BJ (cell line): Measurements from ENCODE around the gene TMTC1. TPM values are rescaled to one million over a fixed set of nuclear protein-coding genes. Genes with fewer than 3 reads are reported as not detected.

ENCODE experiments used
- CTCF ChIA-PET: fragments of 350-600 bp; formaldehyde crosslinking; extraction: SDS; loops from one replicate; lab custom pipeline; 2021; ENCODE audit warnings: antibody characterized with exemption, inconsistent platforms; lab: Yijun Ruan, JAX
- POLR2A ChIA-PET: fragments of 300-600 bp; sonication (Branson Sonifier 250); formaldehyde crosslinking; extraction: SDS; loops from one replicate; lab custom pipeline; 2021; ENCODE audit warnings: antibody characterized with exemption; lab: Charles Lee
- DNase-seq: peaks from one replicate; pipeline ENCODE4 v3.0.0-alpha.2; 2011; ENCODE audit warnings: low read depth
- H3K27me3 ChIP-seq: 2 replicates; pipeline ENCODE4 v1.6.0; 2011; ENCODE audit warnings: low read length; ENCODE audit not compliant: control insufficient read depth, insufficient read depth
- H3K36me3 ChIP-seq: 2 replicates; pipeline ENCODE4 v1.5.1; 2011; ENCODE audit warnings: low read length; ENCODE audit not compliant: control insufficient read depth, insufficient read depth
- H3K4me3 ChIP-seq: 2 replicates; pipeline ENCODE4 v1.5.1; 2011; ENCODE audit warnings: low read depth, mild to moderate bottlenecking, control low read depth, low read length
- polyA plus RNA-seq: library from polyadenylated mRNA; depleted of rRNA; stranded (reverse); fragments of >200 nt; gene quantifications from 2 replicates; pipeline ENCODE4 v1.2.3, GENCODE V29; 2011
- TF ChIP-seq, protein P1 (sequence below): IDR thresholded peaks from 2 replicates; pipeline ENCODE4 v1.5.1; 2011; ENCODE audit warnings: low read depth, mild to moderate bottlenecking, control low read depth, inconsistent platforms, low read length, moderate library complexity; ENCODE audit not compliant: insufficient read depth

Gene TMTC1
- polyA plus RNA-seq, 1 experiment, result 21.8 TPM

DNA sequence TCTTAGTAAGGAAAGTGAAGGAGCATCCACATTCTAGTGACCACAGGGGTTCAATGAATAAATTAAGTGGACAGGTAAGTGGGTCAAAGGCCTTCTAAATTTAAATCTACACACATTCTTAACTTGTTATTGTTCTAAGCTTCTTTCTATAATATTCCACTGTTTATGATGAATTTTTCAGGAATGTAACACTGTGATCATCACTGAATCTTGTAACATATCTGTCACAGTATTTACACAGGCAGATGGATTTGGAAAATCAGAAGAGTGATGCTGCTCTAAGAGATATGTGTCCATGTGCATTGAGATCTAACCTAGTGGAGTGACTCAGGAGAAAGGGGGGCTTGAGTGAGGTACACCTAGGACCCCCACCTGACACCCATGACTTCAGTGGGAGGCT lies 170.8 kb downstream of the TMTC1 start:
- TF ChIP-seq, protein P1, sequence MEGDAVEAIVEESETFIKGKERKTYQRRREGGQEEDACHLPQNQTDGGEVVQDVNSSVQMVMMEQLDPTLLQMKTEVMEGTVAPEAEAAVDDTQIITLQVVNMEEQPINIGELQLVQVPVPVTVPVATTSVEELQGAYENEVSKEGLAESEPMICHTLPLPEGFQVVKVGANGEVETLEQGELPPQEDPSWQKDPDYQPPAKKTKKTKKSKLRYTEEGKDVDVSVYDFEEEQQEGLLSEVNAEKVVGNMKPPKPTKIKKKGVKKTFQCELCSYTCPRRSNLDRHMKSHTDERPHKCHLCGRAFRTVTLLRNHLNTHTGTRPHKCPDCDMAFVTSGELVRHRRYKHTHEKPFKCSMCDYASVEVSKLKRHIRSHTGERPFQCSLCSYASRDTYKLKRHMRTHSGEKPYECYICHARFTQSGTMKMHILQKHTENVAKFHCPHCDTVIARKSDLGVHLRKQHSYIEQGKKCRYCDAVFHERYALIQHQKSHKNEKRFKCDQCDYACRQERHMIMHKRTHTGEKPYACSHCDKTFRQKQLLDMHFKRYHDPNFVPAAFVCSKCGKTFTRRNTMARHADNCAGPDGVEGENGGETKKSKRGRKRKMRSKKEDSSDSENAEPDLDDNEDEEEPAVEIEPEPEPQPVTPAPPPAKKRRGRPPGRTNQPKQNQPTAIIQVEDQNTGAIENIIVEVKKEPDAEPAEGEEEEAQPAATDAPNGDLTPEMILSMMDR, result no peak
- H3K36me3 ChIP-seq, result no peaks in the 10 kb centered on the region
- H3K4me3 ChIP-seq, result no peak overlapping the region
- H3K27me3 ChIP-seq, result no peaks in the 10 kb centered on the region
- no peak for DNase-seq
- CTCF ChIA-PET, result no interaction called here
- POLR2A ChIA-PET, result no interaction called here

DNA sequence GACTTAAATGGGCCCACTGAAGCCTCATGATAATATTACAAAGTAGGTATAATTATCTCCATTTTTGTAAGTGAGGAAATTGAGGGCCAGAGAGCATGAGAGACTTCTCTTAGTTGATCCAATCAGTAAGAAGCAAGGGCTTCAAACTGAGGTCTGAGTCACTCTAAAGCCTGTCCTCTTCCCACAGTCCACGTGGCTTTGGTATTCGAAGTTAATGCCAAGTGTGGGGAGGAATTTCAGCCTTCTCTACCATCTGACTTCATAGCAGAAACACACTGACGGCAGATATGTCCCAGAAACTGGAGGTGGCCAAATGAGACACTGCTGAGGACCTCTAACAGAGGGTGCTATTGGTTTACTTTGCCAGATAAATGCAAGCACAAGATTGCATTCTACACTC lies 171.8 kb downstream of the TMTC1 start:
- ChIA-PET CTCF (no interaction called here), POLR2A (interaction anchor here (0.5 kb wide), 1 partner anchor 39 kb away, joined by 3 read pairs; no protein-coding TSS in a partner anchor)
- no peak overlapping the region for H3K4me3 ChIP-seq
- H3K36me3 ChIP-seq, result no peaks in the 10 kb centered on the region
- TF ChIP-seq, protein P1, result no peak
- DNase-seq, result peak; percentile 74
- no peaks in the 10 kb centered on the region for H3K27me3 ChIP-seq

DNA sequence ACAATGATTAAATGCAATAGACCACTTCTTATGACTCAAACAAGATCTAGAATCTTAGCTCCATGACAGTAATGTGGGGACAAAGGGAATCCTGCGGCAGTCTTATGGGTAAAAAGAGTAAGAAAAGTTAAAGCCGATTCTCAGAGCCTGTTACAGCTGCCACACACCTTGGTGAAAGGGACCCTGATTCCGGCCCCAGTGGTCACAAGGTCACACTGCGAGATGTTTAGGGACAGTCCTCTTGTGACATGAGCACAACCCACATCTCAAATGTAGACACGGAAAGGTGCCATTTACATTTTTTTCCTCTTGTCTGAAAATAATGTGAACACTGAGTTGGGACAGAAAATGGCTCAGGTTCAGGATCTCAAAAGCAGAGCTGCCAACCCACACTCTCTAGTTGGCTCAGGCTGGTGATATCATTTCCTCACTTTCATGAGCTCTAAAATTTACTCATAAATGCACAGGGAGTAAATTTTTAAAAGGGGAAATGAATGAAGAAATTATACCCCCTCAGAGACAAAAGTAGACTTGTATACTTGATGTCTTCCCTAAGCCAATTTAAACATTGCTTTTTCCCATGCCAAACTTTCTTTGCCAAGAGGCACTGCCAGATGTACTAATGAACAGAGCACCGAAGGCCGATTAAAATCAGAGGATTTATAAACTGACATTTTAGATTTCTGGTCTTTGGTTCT lies 173.1 kb downstream of the TMTC1 start:
- DNase-seq, result no peak
- ChIA-PET POLR2A (interaction anchor here (0.7 kb wide), 1 partner anchor 9 kb away, joined by 3 read pairs; no protein-coding TSS in a partner anchor), CTCF (interaction anchor here (0.9 to 1.0 kb wide), 2 partner anchors 54 to 91 kb away, joined by 3 to 4 read pairs; no protein-coding TSS in a partner anchor)
- Histone ChIP-seq H3K27me3 (no peaks in the 10 kb centered on the region), H3K36me3 (no peaks in the 10 kb centered on the region), H3K4me3 (no peak overlapping the region)
- TF ChIP-seq, protein P1, result no peak

DNA sequence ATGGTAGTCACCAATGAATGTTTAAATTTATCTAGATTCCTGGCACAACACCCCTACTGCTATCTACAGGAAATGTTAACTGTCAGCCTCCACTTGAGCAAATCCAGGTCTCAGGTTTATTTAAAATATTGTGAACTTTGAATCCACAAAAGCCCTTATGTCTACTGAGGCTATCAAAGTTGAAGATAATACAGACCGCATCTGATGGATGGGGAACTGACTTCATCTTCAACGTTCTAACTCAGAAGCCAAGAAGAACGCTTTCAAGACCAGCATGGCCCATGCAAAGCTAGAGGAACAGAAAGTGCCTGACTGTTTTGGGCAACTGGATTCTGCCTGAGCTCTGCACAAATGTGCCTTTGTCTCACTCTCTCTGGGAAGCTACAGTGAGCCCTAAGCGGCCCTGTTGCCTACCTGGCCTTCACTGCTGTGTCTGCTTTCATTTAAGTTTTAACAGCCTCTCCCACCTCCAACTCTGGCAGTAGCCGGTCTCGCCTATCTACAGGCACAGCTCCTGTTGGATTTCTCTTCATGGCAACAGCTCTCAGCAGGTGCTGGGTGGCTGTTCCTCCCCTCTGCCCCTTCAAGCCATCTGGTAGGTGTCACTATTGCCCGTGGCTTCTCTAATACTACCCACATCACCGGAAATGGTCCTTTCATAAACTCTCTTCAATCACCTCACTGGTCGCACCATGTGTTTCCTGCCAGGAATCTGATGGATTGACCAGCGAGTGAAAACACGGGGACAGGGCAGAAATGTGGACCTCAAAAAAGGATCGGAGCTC lies 174.1 kb downstream of the TMTC1 start:
- Histone ChIP-seq H3K4me3 (no peak overlapping the region), H3K27me3 (no peaks in the 10 kb centered on the region), H3K36me3 (no peaks in the 10 kb centered on the region)
- ChIA-PET POLR2A (interaction anchor here (0.7 kb wide), 1 partner anchor 8 kb away, joined by 3 read pairs; no protein-coding TSS in a partner anchor), CTCF (interaction anchor here (1.0 to 1.3 kb wide), 2 partner anchors 19 to 90 kb away, joined by 4 to 5 read pairs; no protein-coding TSS in a partner anchor)
- DNase-seq, result no peak
- TF ChIP-seq, protein P1, result no peak

DNA sequence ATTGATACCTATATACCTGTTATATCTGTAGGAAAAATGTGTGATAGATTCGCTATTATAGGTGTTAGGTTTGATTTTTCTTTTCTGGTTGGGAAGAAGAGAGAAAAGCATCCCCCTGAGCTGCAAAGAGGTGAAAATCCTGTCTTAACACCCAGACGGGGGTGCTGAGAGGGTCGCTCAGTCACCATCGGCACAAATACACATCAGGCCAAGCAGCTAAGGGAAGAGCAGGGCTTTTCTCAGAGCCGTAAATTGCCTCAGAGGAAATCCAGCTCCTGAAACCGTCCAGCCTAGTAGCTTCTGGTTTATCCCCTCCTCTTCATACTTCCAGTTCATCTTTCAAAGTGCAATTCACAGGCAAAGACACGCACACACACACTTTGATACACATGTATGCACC lies 175.2 kb downstream of the TMTC1 start:
- TF ChIP-seq, protein P1, result no peak
- H3K36me3 ChIP-seq, result no peaks in the 10 kb centered on the region
- ChIA-PET POLR2A (no interaction called here), CTCF (interaction anchor here (0.6 kb wide), 1 partner anchor 302 kb away, joined by 3 read pairs; no protein-coding TSS in a partner anchor)
- DNase-seq, result no peak
- H3K4me3 ChIP-seq, result no peak overlapping the region
- H3K27me3 ChIP-seq, result no peaks in the 10 kb centered on the region
